GM18505 (cell line): ENCODE data around the gene CFTR.

ENCODE experiments used
- ATAC-seq: cut with Tn5 transposase; IDR thresholded peaks from one replicate; pipeline ENCODE4 v1.9.1; 2021; ENCODE audit not compliant: unreplicated experiment
- POLR2A ChIP-seq: IDR thresholded peaks from 4 replicates; pipeline ENCODE4 v1.6.1; 2011; ENCODE audit warnings: borderline replicate concordance; ENCODE audit not compliant: insufficient read depth, insufficient read length; ENCODE audit errors: extremely low read depth

The CFTR gene

DNA sequence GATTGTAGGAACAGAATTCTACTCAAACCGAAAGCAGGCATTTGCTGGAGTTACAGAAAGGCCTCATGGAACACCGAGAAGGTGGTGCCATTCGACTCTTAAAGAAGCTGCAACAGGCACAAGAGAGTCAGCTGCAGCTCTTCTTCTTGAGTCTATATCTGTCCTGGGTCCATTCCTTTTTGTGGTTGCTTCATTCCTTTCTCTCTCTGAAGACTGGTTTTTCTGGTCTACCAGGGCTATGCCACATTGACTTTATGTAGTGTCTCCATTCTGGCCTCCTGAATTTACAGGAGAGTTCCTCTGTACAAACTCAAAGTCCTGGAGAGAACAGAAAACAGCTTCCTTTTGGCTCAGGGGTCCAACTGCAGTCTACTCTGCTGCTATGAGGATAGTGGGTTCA lies 132.8 kb downstream of the CFTR start:
- ATAC-seq, result no peak
- no peak for TF ChIP-seq POLR2A

DNA sequence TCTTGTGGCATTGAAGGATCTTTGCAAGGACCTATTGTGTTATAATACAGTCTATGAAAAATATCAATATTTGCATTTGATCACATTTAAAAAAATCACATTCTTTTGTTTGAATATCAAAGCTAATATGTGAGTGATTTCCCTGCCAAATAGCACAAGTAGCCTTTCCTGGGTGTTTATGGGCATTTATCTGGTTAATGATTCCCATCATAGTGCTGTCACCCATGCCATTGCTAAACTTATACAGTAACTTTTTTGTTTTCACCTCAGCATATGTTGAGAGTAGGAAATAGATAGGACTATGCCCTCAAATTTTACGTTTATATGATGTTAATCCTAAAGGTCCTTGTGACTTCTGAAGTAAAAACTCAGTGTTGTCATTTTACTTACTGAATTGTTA lies 136.9 kb downstream of the CFTR start:
- no peak for ATAC-seq

DNA sequence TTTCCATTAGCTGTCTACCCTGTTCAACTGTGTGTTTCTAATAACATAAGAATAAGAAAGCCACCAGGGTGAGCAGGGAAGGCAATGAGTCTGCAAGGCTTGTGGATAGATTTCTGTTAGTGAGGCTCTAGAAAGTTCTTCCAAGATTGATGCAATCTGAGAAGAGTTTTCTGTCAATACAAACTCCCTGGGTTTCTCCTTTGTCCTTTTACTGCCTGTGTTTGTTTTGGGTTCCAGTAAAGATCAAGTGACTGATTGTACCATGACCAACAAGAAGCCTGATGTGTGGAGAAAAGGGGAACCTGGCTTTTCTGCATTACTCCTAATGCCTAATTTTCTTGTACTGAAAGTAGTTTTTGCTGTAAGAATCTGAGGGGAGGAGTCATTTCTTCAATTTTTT lies 139.9 kb downstream of the CFTR start:
- TF ChIP-seq POLR2A, result no peak
- ATAC-seq, result no peak

More for the DNA sequence above, 136.9 kb downstream of the CFTR start:
- no peak for TF ChIP-seq POLR2A

DNA sequence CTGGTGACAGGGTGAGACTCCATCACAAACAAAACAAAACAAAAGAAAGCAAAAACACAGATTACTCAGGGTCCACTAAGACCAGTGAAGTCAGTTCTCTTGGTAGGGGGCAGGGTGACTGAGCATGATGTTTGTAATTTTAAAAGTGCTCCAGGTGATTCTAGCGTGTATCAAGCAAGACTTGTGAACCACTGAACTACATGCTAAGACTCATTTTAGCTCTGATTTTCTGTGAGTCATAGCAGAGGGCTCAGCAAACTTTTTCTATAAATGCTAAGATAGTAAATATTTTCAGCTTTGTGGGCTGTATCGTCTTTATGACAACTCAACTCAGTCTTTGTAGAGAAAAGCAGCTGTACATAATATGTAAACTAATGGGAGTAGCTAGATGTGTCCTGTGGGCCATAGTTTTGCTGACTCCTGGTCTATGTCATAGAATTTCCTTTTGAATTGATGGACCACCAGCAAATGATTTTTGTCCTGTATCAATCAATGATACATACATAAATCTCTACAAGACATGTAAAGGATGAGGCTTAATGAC lies 141.3 kb downstream of the CFTR start:
- TF ChIP-seq POLR2A, result no peak
- no peak for ATAC-seq

DNA sequence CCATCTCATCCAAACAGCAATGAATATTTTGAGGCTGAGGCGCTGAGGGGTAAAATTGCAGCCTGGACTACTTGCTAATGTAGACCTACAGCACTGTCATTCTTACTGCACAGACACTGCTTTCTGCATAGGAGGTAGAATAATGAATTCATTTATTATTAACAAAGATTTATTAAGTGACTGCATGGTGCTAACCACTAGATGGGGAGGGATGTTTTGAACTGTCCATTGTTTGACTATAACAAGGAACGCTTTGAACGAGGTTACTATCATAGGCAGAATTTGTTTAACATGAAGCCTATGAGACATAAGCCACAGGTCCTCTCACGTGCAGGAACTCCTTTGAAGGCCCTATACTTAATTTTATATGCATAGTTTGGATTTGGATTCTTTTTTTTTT lies 143.8 kb downstream of the CFTR start:
- no peak for ATAC-seq
- no peak for TF ChIP-seq POLR2A

DNA sequence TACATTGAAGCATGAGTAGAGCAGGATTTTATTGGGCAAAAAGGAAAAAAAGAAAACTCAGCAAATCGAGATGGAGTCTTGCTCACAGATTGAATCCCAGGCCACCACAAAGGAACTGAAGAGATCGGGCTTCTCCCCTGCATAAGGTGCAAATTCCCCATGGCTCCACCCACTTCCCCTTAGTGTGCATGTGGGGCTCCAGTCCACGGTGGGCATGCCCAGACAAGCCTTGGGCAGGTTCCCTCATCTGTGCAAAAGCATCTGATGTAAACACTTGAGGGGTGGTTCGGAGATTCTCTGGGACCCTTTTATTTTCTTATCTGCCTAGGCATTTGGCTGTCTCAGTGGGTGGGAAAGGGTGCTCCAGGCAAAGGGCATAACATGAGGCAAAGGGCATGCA lies 150.7 kb downstream of the CFTR start:
- no peak for TF ChIP-seq POLR2A
- ATAC-seq, result no peak

DNA sequence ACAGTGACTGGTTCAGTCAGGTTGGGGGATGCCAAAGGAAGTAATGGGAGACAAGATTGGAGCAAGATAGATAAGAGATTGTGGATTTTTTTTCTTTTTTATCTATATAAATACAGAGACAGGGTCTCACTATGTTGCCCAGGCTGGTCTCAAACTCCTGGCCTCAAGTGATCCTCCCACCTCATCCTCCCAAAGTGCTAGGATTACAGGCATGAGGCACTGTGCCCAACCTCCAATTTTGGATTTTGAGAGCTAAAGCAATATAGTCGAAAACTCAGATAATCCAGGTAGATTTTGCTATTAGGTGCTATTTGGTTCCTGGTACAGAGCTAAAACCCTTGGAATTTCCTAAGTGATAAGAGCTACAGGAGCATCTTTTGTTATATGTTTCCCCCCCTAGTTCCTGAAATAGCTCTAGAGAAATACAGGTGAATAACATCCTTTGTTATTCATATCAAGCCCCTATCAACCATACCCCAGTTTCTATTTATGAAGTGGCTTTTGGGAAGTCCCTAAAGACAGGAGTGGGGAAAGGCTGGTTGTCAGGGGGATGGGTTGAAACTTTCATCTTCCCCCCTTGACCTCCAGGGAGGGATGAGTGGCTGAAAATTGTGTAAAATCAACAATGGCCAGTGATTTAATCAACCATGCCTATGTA lies 151.2 kb downstream of the CFTR start:
- TF ChIP-seq POLR2A, result no peak
- no peak for ATAC-seq

DNA sequence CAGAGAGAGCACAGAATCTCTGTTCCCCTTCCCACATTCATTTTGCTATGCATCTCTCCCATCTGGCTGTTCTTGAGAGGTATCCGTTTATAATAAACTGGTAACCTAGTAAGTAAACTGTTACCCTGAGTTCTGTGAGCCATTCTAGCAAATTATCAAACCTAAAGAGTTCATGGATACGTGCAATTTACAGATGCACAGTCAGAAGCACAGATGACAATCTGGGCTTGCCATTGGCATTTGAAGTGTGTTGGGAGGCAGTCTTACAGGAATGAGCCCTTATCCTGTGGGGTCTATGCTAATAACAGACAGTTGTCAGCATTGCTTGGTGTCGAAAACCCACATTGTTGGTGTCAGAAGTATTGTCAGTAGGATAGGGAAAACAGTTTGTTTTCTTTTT lies 151.8 kb downstream of the CFTR start:
- no peak for ATAC-seq
- no peak for TF ChIP-seq POLR2A

DNA sequence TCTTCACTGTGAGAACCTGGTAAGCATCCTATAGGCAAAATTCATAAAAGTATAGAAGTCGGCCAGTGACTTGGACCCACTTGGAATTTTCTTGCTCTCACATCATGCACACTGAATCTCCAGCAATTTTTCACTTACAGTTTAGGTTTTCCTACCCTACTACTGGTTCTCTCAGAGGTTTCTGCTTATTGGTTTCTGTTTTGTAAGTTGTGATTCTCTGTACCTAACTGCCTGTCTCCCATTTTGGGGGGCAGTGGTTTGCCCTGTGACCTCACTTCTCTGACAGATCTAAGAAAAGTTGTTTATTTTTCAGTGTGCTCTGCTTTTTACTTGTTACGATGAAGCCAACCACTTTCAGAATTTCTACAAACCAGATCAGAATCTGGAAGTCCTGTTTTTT lies 158.1 kb downstream of the CFTR start:
- no peak for TF ChIP-seq POLR2A
- no peak for ATAC-seq

DNA sequence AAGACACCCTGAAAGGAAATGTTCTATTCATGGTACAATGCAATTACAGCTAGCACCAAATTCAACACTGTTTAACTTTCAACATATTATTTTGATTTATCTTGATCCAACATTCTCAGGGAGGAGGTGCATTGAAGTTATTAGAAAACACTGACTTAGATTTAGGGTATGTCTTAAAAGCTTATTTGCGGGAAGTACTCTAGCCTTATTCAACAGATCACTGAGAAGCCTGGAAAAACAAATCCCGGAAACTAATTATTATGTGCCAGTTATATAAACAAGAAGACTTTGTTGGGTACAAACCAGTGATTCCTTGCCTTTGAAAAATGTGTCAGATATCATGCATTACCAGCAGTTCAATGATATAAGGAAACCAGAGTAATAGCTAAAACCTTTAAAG lies 160.1 kb downstream of the CFTR start:
- no peak for ATAC-seq
- no peak for TF ChIP-seq POLR2A

DNA sequence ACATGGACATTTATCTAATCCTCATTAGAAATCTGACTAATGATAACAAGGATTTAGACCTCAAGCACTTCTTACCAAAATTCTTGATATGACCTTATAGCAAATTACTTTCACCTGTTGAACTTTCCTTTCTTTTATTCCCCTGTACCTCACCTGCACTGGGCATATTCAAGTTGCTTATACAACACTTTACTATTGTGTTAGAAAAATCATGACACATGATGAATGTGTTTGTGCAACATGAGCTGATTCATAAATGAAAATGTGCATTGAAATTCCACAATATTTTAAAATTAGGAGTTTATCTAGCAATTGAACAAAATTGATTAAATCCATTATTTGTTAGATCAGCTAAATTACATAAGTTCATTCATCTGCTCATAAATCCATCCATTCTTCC lies 160.6 kb downstream of the CFTR start:
- no peak for ATAC-seq

DNA sequence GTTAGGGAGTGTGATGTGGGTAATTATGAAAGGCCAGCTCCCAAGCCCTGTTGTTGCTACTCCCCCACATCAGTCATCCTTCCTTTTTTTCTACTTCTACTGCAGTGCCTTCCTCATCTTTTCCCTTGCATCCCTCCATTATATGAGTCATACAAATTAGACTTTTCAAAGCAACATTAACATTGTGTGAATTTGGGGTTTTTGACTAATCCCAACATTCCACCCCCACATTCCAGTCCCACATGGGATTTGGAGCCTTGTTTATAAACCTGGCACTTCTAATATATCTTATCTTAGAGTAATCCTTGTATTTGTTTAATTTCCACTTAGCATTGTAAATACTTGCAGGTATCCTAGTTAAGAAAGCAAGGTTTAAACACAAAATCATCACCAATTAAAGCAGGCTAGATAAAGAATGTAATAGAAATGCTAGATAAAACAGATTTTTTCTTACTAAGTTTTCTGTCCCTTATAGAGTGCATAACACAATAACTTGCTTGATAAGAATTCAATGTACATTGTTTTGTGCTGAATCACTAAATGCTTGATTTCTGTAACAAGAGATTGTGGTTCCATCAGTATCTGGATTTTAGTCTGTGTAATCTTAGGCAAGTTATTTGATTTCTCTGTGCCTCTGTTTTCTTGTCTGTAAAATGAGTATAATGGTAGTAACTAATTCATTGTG lies 165.8 kb downstream of the CFTR start:
- no peak for ATAC-seq
- TF ChIP-seq POLR2A, result no peak

More for the DNA sequence above, 160.6 kb downstream of the CFTR start:
- TF ChIP-seq POLR2A, result no peak

DNA sequence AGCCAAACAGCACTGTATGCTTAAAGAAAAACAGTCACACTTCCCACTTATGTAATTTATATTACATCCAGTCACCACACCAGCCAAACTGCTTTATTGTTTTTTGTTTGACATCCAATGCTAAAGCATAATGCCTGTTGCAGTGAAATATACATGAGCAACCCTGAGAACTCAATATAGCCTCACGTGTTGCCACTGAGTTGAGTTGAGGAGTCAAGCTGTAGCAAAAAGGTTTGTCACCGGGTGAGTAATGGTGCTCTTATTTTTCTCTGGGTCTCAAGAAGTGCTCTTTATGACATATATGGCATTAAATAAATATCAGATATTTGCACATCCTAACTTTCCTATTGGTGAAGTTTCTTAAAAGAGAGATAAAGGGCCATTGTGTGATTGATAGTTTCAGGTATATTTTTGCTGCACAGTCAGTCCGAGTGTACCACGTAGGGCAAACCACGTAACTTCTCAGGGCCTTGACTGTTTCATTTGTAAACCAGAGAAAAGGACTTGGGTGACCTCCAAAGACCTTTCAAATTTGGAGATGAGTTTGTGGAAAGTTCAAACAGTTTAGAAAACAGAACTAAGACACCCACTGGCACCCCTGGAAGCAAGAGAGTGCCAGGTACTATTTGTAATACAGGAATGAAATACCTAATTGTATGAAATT lies 168.5 kb downstream of the CFTR start:
- ATAC-seq, result no peak
- TF ChIP-seq POLR2A, result no peak
